MM.1S (cell line): ENCODE measurements around the gene HCRTR1.

ENCODE experiments used
- DNase-seq: peaks from one replicate; pipeline ENCODE4 v3.0.0-alpha.2; 2015
- H2AFZ ChIP-seq: fragments of 300-600 bp; sonication (generic); 2 replicates; pipeline ENCODE4 v1.6.0; 2016; ENCODE audit warnings: antibody characterized with exemption, low read length
- H3F3A ChIP-seq: fragments of 300-600 bp; sonication (generic); 2 replicates; pipeline ENCODE4 v1.6.1; 2016; ENCODE audit warnings: mild to moderate bottlenecking, antibody characterized with exemption, low read length, moderate library complexity, mixed read lengths; ENCODE audit not compliant: insufficient read depth
- H3K27ac ChIP-seq: fragments of 300-600 bp; sonication (generic); 2 replicates; pipeline ENCODE4 v1.5.1; 2016; ENCODE audit warnings: mild to moderate bottlenecking, low read length
- H3K27me3 ChIP-seq: fragments of 300-600 bp; sonication (generic); replicated peaks from 2 replicates; pipeline ENCODE4 v1.6.0; 2016; ENCODE audit warnings: low read length; ENCODE audit not compliant: insufficient read depth
- H3K36me3 ChIP-seq: fragments of 300-600 bp; sonication (generic); replicated peaks from 2 replicates; pipeline ENCODE4 v1.6.1; 2016; ENCODE audit warnings: mild to moderate bottlenecking, low read length, mixed read lengths; ENCODE audit not compliant: insufficient read depth
- H3K4me1 ChIP-seq: fragments of 300-600 bp; sonication (generic); 2 replicates; pipeline ENCODE4 v1.6.1; 2016; ENCODE audit warnings: low read length, mixed read lengths
- H3K4me2 ChIP-seq: fragments of 300-600 bp; sonication (generic); 2 replicates; pipeline ENCODE4 v1.6.0; 2016; ENCODE audit warnings: low read depth, low read length
- H3K4me3 ChIP-seq: fragments of 300-600 bp; sonication (generic); 2 replicates; pipeline ENCODE4 v1.5.1; 2016; ENCODE audit warnings: low read length, mixed read lengths
- H3K79me2 ChIP-seq: fragments of 300-600 bp; sonication (generic); 2 replicates; pipeline ENCODE4 v1.6.1; 2016; ENCODE audit warnings: mixed run types, low read length, mixed read lengths
- H3K9ac ChIP-seq: fragments of 300-600 bp; sonication (generic); 2 replicates; pipeline ENCODE4 v1.6.1; 2016; ENCODE audit warnings: low read length, mixed read lengths
- H3K9me2 ChIP-seq: fragments of 300-600 bp; sonication (generic); replicated peaks from 2 replicates; pipeline ENCODE4 v1.6.1; 2016; ENCODE audit warnings: mild to moderate bottlenecking, low read length, mixed read lengths; ENCODE audit not compliant: insufficient read depth
- H3K9me3 ChIP-seq: fragments of 300-600 bp; sonication (generic); replicated peaks from 2 replicates; pipeline ENCODE4 v1.6.1; 2016; ENCODE audit warnings: mild to moderate bottlenecking, low read length, mixed read lengths; ENCODE audit not compliant: insufficient read depth
- H4K20me1 ChIP-seq: fragments of 300-600 bp; sonication (generic); 2 replicates; pipeline ENCODE4 v1.6.1; 2016; ENCODE audit warnings: mild to moderate bottlenecking, low read length, moderate library complexity, mixed read lengths; ENCODE audit not compliant: insufficient read depth
- EZH2 ChIP-seq: fragments of 300-600 bp; sonication (generic); optimal IDR thresholded peaks from 2 replicates; pipeline ENCODE3; 2017; ENCODE audit warnings: low read depth, mild to moderate bottlenecking, antibody characterized with exemption, low read length, mixed read lengths
- EZH2phosphoT487 ChIP-seq: fragments of 300-600 bp; sonication (generic); IDR thresholded peaks from 2 replicates; pipeline ENCODE4 v1.6.1; 2018; ENCODE audit warnings: antibody characterized with exemption, low read length
- TF ChIP-seq, protein P1 (sequence below): fragments of 300-600 bp; sonication (generic); IDR thresholded peaks from 2 replicates; pipeline ENCODE4 v1.5.1; 2016; ENCODE audit warnings: antibody characterized with exemption, low read length, mixed read lengths

Gene HCRTR1

DNA sequence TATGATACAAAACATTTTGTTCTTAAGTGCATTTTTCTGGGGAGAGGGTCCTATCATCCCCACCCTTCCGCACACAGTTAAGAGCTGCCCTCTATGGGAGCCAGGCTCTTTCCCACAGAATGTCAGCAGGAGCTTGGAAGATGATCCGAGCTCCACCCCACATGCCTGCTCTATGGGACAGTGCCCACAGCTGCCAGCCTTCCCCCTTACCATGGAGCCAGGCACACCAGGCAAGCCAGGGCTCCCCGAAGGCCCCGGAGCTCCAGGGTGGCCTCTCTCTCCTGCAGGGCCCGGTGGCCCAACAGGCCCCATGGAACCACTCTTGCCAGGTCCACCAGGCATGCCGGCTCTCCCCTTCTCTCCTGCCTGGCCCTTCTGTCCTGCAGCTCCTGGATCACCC, 37.6 kb downstream of the HCRTR1 start:
- Histone ChIP-seq H3K79me2 (no peaks in the 10 kb centered on the region), H3K4me3 (no peak overlapping the region), H3K9ac (no peak overlapping the region), H3K36me3 (no peaks in the 10 kb centered on the region), H3F3A (no peaks in the 10 kb centered on the region), H3K4me2 (no peak overlapping the region), H3K27me3 (peaks cover 61% of the 10 kb centered on the region), H4K20me1 (no peaks in the 10 kb centered on the region), H3K9me3 (no peaks in the 10 kb centered on the region), H3K4me1 (no peaks in the 10 kb centered on the region), H3K27ac (no peak overlapping the region), H2AFZ (no peak overlapping the region), H3K9me2 (no peaks in the 10 kb centered on the region)
- TF ChIP-seq EZH2phosphoT487: no peak
- TF ChIP-seq, protein P1, sequence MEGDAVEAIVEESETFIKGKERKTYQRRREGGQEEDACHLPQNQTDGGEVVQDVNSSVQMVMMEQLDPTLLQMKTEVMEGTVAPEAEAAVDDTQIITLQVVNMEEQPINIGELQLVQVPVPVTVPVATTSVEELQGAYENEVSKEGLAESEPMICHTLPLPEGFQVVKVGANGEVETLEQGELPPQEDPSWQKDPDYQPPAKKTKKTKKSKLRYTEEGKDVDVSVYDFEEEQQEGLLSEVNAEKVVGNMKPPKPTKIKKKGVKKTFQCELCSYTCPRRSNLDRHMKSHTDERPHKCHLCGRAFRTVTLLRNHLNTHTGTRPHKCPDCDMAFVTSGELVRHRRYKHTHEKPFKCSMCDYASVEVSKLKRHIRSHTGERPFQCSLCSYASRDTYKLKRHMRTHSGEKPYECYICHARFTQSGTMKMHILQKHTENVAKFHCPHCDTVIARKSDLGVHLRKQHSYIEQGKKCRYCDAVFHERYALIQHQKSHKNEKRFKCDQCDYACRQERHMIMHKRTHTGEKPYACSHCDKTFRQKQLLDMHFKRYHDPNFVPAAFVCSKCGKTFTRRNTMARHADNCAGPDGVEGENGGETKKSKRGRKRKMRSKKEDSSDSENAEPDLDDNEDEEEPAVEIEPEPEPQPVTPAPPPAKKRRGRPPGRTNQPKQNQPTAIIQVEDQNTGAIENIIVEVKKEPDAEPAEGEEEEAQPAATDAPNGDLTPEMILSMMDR: no peak
- TF ChIP-seq EZH2: no peak
- no peak for DNase-seq

DNA sequence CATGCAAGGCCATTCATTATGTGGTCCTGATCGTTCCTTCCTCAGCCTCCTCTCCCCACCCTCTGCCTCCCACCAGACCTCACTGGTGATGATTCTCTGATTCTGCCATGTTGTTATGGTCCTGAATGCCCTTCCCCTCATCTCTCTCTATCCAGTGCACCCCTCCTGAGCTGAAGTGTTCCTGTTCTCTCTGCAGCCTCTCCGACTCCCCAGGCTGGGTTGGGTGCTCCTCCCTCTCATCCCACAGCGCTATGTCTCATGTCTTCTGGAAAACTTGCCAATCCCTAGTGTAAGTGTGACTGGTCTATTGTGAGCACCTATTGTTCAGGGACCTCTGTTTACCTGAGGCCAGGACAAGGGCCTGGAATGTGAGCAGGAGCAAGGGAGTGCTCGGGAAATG, 38.3 kb downstream of the HCRTR1 start:
- Histone ChIP-seq H3K4me3 (no peak overlapping the region), H3K79me2 (no peaks in the 10 kb centered on the region), H3K4me2 (no peak overlapping the region), H3K9ac (no peak overlapping the region), H4K20me1 (no peaks in the 10 kb centered on the region), H3K4me1 (no peaks in the 10 kb centered on the region), H3K36me3 (no peaks in the 10 kb centered on the region), H3K9me2 (no peaks in the 10 kb centered on the region), H3K27me3 (peaks cover 67% of the 10 kb centered on the region), H3K9me3 (no peaks in the 10 kb centered on the region), H3F3A (no peaks in the 10 kb centered on the region), H2AFZ (no peak overlapping the region), H3K27ac (no peak overlapping the region)
- TF ChIP-seq, protein P1: no peak
- TF ChIP-seq EZH2: no peak
- no peak for TF ChIP-seq EZH2phosphoT487
- no peak for DNase-seq

DNA sequence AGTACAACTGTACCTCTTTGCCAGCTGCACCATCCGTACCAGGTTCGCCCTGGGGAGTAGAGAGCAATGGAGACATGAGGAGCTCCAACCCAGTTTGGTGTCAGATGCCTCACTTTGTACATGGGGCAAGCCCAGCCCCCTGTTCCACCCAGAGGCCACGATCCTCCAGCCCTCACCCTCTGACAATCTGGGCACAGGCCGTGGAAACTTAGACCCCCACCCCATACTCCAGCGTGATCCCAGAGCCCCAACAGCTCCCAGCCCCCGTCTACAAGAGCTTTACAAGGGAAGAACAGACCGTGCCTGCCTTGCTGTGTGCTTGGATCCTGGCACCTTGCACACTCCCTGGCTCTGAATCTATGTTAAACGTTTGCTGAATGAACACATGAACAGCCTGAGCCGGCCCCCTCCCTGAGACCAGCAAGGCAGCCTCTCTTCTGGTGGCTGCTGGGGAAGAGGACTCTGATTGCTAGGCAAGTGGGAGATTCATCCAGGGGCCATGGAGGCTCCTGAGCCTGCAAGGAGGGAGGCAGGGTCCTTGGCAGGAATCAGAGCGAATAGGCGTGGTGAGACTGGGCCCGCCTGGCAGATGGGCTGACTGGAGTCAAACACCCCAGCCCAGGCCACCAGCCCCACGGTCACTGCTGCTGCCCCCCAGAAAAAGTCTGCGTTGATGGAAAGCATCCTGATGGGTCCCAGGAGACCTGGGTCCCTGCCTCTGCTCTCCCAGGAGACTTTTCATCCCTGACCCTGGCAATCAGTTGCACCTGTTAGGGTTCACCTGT, 39.7 kb downstream of the HCRTR1 start:
- no peak overlapping the region for H3K9ac ChIP-seq
- no peaks in the 10 kb centered on the region for H3K36me3 ChIP-seq
- TF ChIP-seq EZH2phosphoT487 (no peak), EZH2 (no peak)
- TF ChIP-seq, protein P1: no peak
- no peaks in the 10 kb centered on the region for H3K9me2 ChIP-seq
- H3K9me3 ChIP-seq: no peaks in the 10 kb centered on the region
- no peak overlapping the region for H3K4me2 ChIP-seq
- no peak for DNase-seq
- no peaks in the 10 kb centered on the region for H3F3A ChIP-seq
- no peak overlapping the region for H3K4me3 ChIP-seq
- H3K27me3 ChIP-seq: peaks cover 70% of the 10 kb centered on the region
- H3K4me1 ChIP-seq: no peaks in the 10 kb centered on the region
- no peak overlapping the region for H2AFZ ChIP-seq
- no peaks in the 10 kb centered on the region for H3K79me2 ChIP-seq
- no peak overlapping the region for H3K27ac ChIP-seq
- H4K20me1 ChIP-seq: no peaks in the 10 kb centered on the region
